GM23248 (cell line): Measurements from ENCODE around the gene EML5.

Experiments
- EZH2 ChIP-seq: fragments of 200-600 bp; sonication (generic); IDR thresholded peaks from 2 replicates; pipeline ENCODE4 v1.6.1; 2018; ENCODE audit warnings: antibody characterized with exemption, mild to moderate bottlenecking; ENCODE audit not compliant: insufficient read depth, poor library complexity, severe bottlenecking
- EZH2phosphoT487 ChIP-seq: fragments of 200-600 bp; sonication (generic); IDR thresholded peaks from 2 replicates; pipeline ENCODE4 v1.6.1; 2018; ENCODE audit warnings: antibody characterized with exemption, moderate library complexity, mild to moderate bottlenecking, low read depth; ENCODE audit not compliant: insufficient read depth

DNA sequence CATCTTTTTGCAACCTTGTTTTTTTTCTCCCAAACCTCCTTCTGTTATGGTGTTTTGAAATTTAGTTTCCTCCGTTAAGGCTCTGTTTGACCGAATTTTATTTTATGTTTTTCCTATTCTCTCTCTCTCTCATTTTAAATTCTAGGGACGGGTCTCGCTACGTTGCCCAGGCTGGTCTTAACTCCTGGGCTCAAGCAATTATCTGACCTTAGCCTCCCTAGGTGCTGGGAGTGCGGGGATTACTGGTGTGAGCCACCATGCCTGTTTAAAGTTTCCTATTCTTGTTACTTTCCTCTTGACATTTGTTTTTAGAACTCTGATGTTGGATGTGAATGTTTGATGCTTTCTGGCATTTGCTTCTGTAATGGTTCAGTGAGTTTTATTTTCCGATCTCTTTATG is 228.9 kb downstream of the EML5 start:
- TF ChIP-seq EZH2 = no peak
- no peak for TF ChIP-seq EZH2phosphoT487
